ENCODE measurements around the gene MYH10.

- TF ChIP-seq CTCF (IDR thresholded peaks at IDR 0.05; ENCODE audit: low read depth, low read length, poor library complexity, severe bottlenecking) (no peak), EZH2phosphoT487 (IDR thresholded peaks at IDR 0.05; ENCODE audit: borderline replicate concordance, low read length) (no peak)
Measured at GRCh38 chr17:8552577-8553320, 77.8 kb downstream of the MYH10 start.
